HepG2 (cell line): Measurements from ENCODE around the gene SATB1. TPM values are rescaled to one million over a fixed set of nuclear protein-coding genes. Genes with fewer than 3 reads are reported as not detected.

Experiments used
- ATAC-seq: fragments of 200-7000 bp; cut with Tn5 transposase; 3 replicates; pipeline ENCODE4 v1.9.1; 2020; ENCODE audit warnings: mild to moderate bottlenecking, moderate library complexity
- BruUV-seq: library from RNA; stranded (reverse); fragments of 400-500 nt; replicated peaks from 2 replicates; lab custom pipeline; 2021; lab: Mats Ljungman, UMichigan
- CTCF ChIA-PET: fragments of 300-600 bp; formaldehyde crosslinking; extraction: SDS; loops from one replicate; lab custom pipeline; 2021; ENCODE audit warnings: low total read pairs, inconsistent platforms, low intra/inter-chr PET ratio; lab: Yijun Ruan, JAX
- POLR2A ChIA-PET: fragments of 350-600 bp; sonication (Branson Sonifier 250); formaldehyde crosslinking; loops from one replicate; lab custom pipeline; 2020; ENCODE audit warnings: antibody characterized with exemption, inconsistent platforms; lab: Yijun Ruan, JAX
- DNase-seq: peaks from one replicate; pipeline ENCODE4 v3.0.0-alpha.2; 2015; ENCODE audit warnings: low spot score
- FAIRE-seq: peaks from 3 replicates; lab custom pipeline; 2011; peaks lifted over from hg19 to GRCh38; lab: Jason Lieb, UNC
- H2AFZ ChIP-seq: one replicate; pipeline ENCODE4 v1.6.1; 2011; ENCODE audit warnings: low read length, inconsistent platforms
- H3K27ac ChIP-seq: fragments of 300-600 bp; 3 replicates; pipeline ENCODE4 v1.8.0; 2011; ENCODE audit warnings: mixed run types, mild to moderate bottlenecking, mixed read lengths, low read length, inconsistent platforms; ENCODE audit not compliant: insufficient read depth; ENCODE audit errors: extremely low read length
- H3K27me3 ChIP-seq, 2 experiments: fragments of 200-600 bp in 1 of 2; 2 replicates in 1 of 2; 3 replicates in 1 of 2; pipeline versions ENCODE4 v1.6.0 to v1.8.0; 2011; ENCODE audit warnings: low read length in 2 of 2, mild to moderate bottlenecking in 2 of 2, moderate library complexity in 2 of 2, inconsistent platforms in 1 of 2; ENCODE audit not compliant: insufficient read depth in 2 of 2, control insufficient read depth in 1 of 2
- H3K36me3 ChIP-seq, 2 experiments: fragments of 200-600 bp in 1 of 2; replicated peaks in 1 of 2; 2 replicates in 1 of 2; 3 replicates in 1 of 2; pipeline versions ENCODE4 v1.5.1 to v1.8.0; 2011; ENCODE audit warnings: low read length in 2 of 2, inconsistent platforms in 1 of 2; ENCODE audit not compliant: insufficient read depth in 2 of 2, control insufficient read depth in 1 of 2
- H3K4me1 ChIP-seq: 2 replicates; pipeline ENCODE4 v1.5.1; 2012; ENCODE audit warnings: low read length, inconsistent platforms; ENCODE audit not compliant: insufficient read depth
- H3K4me2 ChIP-seq: 2 replicates; pipeline ENCODE4 v1.6.0; 2011; ENCODE audit warnings: low read depth, low read length, inconsistent platforms
- H3K4me3 ChIP-seq, 3 experiments: fragments of 200-600 bp in 1 of 3; sonication (generic), shearing (Covaris generic) in 1 of 3; replicated peaks in 1 of 3; 2 replicates each; pipeline ENCODE4 v1.5.1; 2011 to 2016; ENCODE audit warnings: low read length in 3 of 3, inconsistent platforms in 2 of 3, low read depth in 2 of 3, mild to moderate bottlenecking in 2 of 3, control low read depth in 1 of 3, mixed read lengths in 1 of 3; ENCODE audit not compliant: insufficient read depth in 1 of 3
- H3K79me2 ChIP-seq: one replicate; pipeline ENCODE4 v1.6.1; 2011; ENCODE audit warnings: low read length, inconsistent platforms; ENCODE audit not compliant: insufficient read depth
- H3K9ac ChIP-seq: 2 replicates; pipeline ENCODE4 v1.6.0; 2011; ENCODE audit warnings: mild to moderate bottlenecking, low read depth, low read length, inconsistent platforms; ENCODE audit not compliant: insufficient read depth
- H3K9me3 ChIP-seq: 2 replicates; pipeline ENCODE4 v1.5.1; 2012; ENCODE audit warnings: mild to moderate bottlenecking, low read length
- H4K20me1 ChIP-seq: 2 replicates; pipeline ENCODE4 v1.6.0; 2011; ENCODE audit warnings: inconsistent platforms, mild to moderate bottlenecking, low read length, moderate library complexity; ENCODE audit not compliant: insufficient read depth
- ATF7-NPFF ChIP-seq: sonication (generic); formaldehyde crosslinking; IDR thresholded peaks from 2 replicates; pipeline ENCODE4 v1.8.1; 2023; ENCODE audit warnings: mild to moderate bottlenecking, low read depth, missing genetic modification reagents, moderate library complexity
- FOXA1 ChIP-seq, 2 experiments: fragments of 450-650 bp in 1 of 2; sonication (generic) in 1 of 2; formaldehyde crosslinking in 1 of 2; IDR thresholded peaks; 2 replicates each; pipeline versions ENCODE4 v1.4.0 to v1.6.1; 2016 to 2020; ENCODE audit warnings: missing genetic modification reagents in 1 of 2
- HNF4G ChIP-seq, 2 experiments: sonication (generic) in 1 of 2; formaldehyde crosslinking in 1 of 2; IDR thresholded peaks; 2 replicates each; pipeline versions ENCODE4 v1.4.0 to v1.6.1; 2011 to 2020; ENCODE audit warnings: borderline replicate concordance in 2 of 2, low read depth in 2 of 2, mild to moderate bottlenecking in 2 of 2, low read length in 1 of 2, missing genetic modification reagents in 1 of 2, moderate library complexity in 1 of 2
- HNRNPUL1 ChIP-seq: fragments of 200-400 bp; formaldehyde crosslinking; IDR thresholded peaks from 2 replicates; pipeline ENCODE4 v1.6.1; 2017; ENCODE audit warnings: low read depth, mild to moderate bottlenecking, low read length, moderate library complexity
- MATR3 ChIP-seq: sonication (generic); formaldehyde crosslinking; IDR thresholded peaks from 2 replicates; pipeline ENCODE4 v1.4.0; 2020; ENCODE audit warnings: missing genetic modification reagents
- MED1 ChIP-seq: sonication (generic); formaldehyde crosslinking; IDR thresholded peaks from 2 replicates; pipeline ENCODE4 v1.4.0; 2020; ENCODE audit warnings: missing genetic modification reagents
- MEIS2 ChIP-seq: sonication (generic); formaldehyde crosslinking; IDR thresholded peaks from 2 replicates; pipeline ENCODE4 v1.9.0; 2021; ENCODE audit warnings: mild to moderate bottlenecking, missing genetic modification reagents
- MIXL1 ChIP-seq: IDR thresholded peaks from 2 replicates; pipeline ENCODE4 v1.6.1; 2016
- NPAS2 ChIP-seq: sonication (generic); formaldehyde crosslinking; IDR thresholded peaks from 2 replicates; pipeline ENCODE4 v1.8.0; 2022; ENCODE audit warnings: mild to moderate bottlenecking, missing genetic modification reagents, borderline replicate concordance
- TBX3 ChIP-seq: fragments of 450-650 bp; IDR thresholded peaks from 2 replicates; pipeline ENCODE4 v1.6.1; 2017; ENCODE audit warnings: antibody characterized with exemption, mild to moderate bottlenecking, inconsistent platforms, borderline replicate concordance
- ZNF646 ChIP-seq: sonication (generic); formaldehyde crosslinking; IDR thresholded peaks from 2 replicates; pipeline ENCODE4 v1.9.0; 2021; ENCODE audit warnings: mild to moderate bottlenecking, missing genetic modification reagents
- ZNF777 ChIP-seq: sonication (generic); formaldehyde crosslinking; IDR thresholded peaks from 2 replicates; pipeline ENCODE4 v1.4.0; 2020; ENCODE audit warnings: missing genetic modification reagents
- ZSCAN31 ChIP-seq: sonication (generic); formaldehyde crosslinking; IDR thresholded peaks from 2 replicates; pipeline ENCODE4 v1.5.0; 2020; ENCODE audit warnings: low read depth, mild to moderate bottlenecking, missing genetic modification reagents
- WGBS: methylation state at CpG from one replicate; pipeline ENCODE4 v1.1.6; 2017; ENCODE audit warnings: low lambda C conversion rate; 5-methylcytosine and 5-hydroxymethylcytosine counted together
- in situ Hi-C: cut with HindIII; loops from 2 replicates; pipeline ENCODE4 v1.10.0; 2017; ENCODE audit warnings: low pct_unique_long_range_greater_than_20kb; ENCODE audit not compliant: extremely low pct_ligation_motif_present
- intact Hi-C: fragments of 100-400 bp; cut with micrococcal nuclease; formaldehyde crosslinking; loops from one replicate; pipeline ENCODE4 v1.10.0; 2022; ENCODE audit not compliant: unreplicated experiment
- polyA plus RNA-seq, 8 experiments: library from polyadenylated mRNA; depleted of rRNA in 3 of 8; stranded (reverse) in 7 of 8; unstranded in 1 of 8; fragments of >200 nt; fragmentation: Illumina TruSeq in 4 of 8; extraction: Trizol in 4 of 8; gene quantifications; 2 replicates each; pipeline versions ENCODE4 v1.2.1 to v1.2.3, GENCODE V29; 2011 to 2016; ENCODE audit warnings: low read depth in 4 of 8, missing spikeins in 1 of 8, mixed read lengths in 1 of 8; ENCODE audit not compliant: insufficient read depth in 1 of 8
- total RNA-seq, 5 experiments: library from RNA; depleted of rRNA; stranded (reverse); fragments of >200 nt; fragmentation: Illumina TruSeq; extraction: Trizol; gene quantifications; 2 replicates each; pipeline ENCODE4 v1.2.3, GENCODE V29; 2016; ENCODE audit warnings: low read depth in 1 of 5
- TF ChIP-seq, protein P1 (sequence below): sonication (generic); formaldehyde crosslinking; IDR thresholded peaks from 2 replicates; pipeline ENCODE4 v1.4.0; 2020; ENCODE audit warnings: missing genetic modification reagents, borderline replicate concordance
- TF ChIP-seq, protein P2 (sequence below): sonication (generic); formaldehyde crosslinking; IDR thresholded peaks from 2 replicates; pipeline ENCODE4 v1.8.0; 2022; ENCODE audit warnings: missing genetic modification reagents, mild to moderate bottlenecking, inconsistent platforms, borderline replicate concordance

SATB1 gene
- total and polyA plus RNA-seq, 2 of the 13 experiments (the other 11 are each of a cell fraction or from before 2014, with no cell fraction given), result 0.03 TPM; not detected in 1

DNA sequence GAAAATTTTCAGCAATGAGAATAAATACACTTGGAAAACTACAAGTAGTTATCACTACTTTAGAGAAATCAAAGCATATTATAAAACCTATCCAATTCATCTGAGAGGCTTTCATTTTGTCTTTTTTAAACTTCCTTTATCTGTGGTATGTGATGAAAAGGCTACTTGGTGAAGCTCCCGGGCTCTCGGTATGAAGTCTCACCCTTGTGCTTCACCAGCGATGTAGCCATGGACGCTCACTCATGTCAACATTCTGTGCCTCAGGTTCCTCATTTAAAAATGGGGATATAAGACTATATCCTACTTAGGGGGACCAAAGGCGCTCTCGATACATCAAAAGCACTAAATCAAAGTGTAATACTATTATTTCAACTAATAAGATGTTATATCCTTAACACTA, 14.9 kb downstream of the SATB1 start:
- POLR2A ChIA-PET, result no interaction called here
- no peak for ATAC-seq
- H3K4me3 ChIP-seq, result no peak overlapping the region
- CTCF ChIA-PET, result no interaction called here
- no peaks in the 10 kb centered on the region for H3K79me2 ChIP-seq
- no peaks in the 10 kb centered on the region for H4K20me1 ChIP-seq
- H3K9ac ChIP-seq, result no peak overlapping the region
- H3K4me1 ChIP-seq, result no peaks in the 10 kb centered on the region
- H3K27me3 ChIP-seq, result 0 out of 5 replicates have a peak, but pooled peaks cover 0 to 3% of the 10 kb centered on the region in 2 experiments
- intact Hi-C loops, result no loop called here
- in situ Hi-C loops, result no loop called here
- WGBS, result 2% methylated on average over 6 of the region's 6 CpGs
- TF ChIP-seq, protein P1, sequence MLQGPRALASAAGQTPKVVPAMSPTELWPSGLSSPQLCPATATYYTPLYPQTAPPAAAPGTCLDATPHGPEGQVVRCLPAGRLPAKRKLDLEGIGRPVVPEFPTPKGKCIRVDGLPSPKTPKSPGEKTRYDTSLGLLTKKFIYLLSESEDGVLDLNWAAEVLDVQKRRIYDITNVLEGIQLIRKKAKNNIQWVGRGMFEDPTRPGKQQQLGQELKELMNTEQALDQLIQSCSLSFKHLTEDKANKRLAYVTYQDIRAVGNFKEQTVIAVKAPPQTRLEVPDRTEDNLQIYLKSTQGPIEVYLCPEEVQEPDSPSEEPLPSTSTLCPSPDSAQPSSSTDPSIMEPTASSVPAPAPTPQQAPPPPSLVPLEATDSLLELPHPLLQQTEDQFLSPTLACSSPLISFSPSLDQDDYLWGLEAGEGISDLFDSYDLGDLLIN, result no peak
- TF ChIP-seq HNRNPUL1 (no peak), ZSCAN31 (CRISPR knock-in tag) (no peak), NPAS2 (no peak), HNF4G (IDR thresholded peaks at IDR 0.05; ENCODE audit: borderline replicate concordance, low read depth, low read length) (no peak), HNF4G (CRISPR knock-in tag; IDR thresholded peaks at IDR 0.05; ENCODE audit: borderline replicate concordance, low read depth) (no peak), MEIS2 (CRISPR knock-in tag) (no peak), ATF7-NPFF (CRISPR knock-in tag) (no peak), MED1 (no peak), ZNF646 (CRISPR knock-in tag) (no peak), MATR3 (CRISPR knock-in tag) (no peak), TBX3 (no peak), MIXL1 (CRISPR knock-in tag) (no peak), ZNF777 (CRISPR knock-in tag) (no peak), FOXA1 (IDR thresholded peaks at IDR 0.05) (no peak), FOXA1 (CRISPR knock-in tag; IDR thresholded peaks at IDR 0.05) (no peak)
- TF ChIP-seq, protein P2, sequence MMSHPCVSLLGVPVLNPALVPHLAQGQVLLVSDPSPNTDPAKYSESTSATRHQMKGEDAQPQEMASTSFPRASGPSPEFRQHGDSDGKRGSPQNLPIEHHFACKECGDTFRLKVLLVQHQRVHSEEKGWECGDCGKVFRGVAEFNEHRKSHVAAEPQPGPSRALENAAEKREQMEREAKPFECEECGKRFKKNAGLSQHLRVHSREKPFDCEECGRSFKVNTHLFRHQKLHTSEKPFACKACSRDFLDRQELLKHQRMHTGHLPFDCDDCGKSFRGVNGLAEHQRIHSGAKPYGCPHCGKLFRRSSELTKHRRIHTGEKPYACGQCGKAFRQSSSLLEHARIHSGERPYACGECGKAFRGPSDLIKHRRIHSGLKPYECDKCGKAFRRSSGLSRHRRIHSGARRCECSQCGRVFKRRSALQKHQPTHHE (CRISPR knock-in tag), result no peak
- FAIRE-seq, result no peak
- BruUV-seq, result no TSS peak
- no peaks in the 10 kb centered on the region for H3K9me3 ChIP-seq
- no peak overlapping the region for H2AFZ ChIP-seq
- no peaks in the 10 kb centered on the region for H3K36me3 ChIP-seq
- no peak overlapping the region for H3K4me2 ChIP-seq
- no peak overlapping the region for H3K27ac ChIP-seq
- DNase-seq, result no peak
